KBM-7 (cell line): ENCODE measurements around the gene CDKN2AIPNL.

Experiments used
- DNase-seq: peaks from one replicate; pipeline ENCODE4 v3.0.0-alpha.2; 2015
- in situ Hi-C: fragments of 300-500 bp; cut with MboI; formaldehyde crosslinking; loops from 2 replicates; pipeline ENCODE4 v1.14.3; 2020; ENCODE audit warnings: low sequenced_read_pairs, low pct_unique_long_range_greater_than_20kb, mixed read lengths

Gene CDKN2AIPNL, protein sequence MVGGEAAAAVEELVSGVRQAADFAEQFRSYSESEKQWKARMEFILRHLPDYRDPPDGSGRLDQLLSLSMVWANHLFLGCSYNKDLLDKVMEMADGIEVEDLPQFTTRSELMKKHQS

DNA sequence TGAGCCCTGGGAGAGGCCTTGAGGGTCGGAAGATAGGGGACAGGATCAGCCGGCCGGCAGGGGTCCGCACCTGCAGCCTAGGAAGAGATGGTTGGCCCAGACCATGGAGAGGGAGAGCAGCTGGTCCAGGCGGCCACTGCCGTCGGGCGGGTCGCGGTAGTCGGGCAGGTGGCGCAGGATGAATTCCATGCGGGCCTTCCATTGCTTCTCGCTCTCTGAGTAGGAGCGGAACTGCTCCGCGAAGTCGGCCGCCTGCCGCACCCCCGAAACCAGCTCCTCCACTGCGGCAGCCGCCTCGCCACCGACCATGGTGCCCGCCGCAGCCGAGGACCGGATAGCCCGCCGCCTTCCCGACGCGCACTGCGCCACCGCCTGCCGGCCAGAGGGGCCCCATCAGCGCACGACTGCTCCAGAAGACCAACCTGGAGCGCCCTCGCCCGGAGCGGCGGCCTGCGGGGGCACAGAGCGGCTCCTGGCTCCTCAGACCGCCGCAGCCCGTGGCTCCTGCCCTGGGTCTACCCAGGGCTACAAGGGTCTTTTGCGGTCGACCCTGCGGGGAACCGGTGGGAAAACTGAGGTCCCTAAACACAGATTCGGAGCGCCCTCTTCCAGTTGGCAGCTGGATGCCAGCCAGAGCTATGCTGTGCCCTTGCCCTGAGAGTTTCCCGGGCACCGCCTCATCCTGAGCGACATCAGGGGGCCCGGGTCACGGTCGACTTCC, at the start of gene CDKN2AIPNL:
Gene CDKN2AIPNL, minus strand, starts transcription at position 336 of the 721 bp plus-strand sequence. Its CDS starts 27 bp downstream, at position 309.
- in situ Hi-C loops: no loop called here

DNA sequence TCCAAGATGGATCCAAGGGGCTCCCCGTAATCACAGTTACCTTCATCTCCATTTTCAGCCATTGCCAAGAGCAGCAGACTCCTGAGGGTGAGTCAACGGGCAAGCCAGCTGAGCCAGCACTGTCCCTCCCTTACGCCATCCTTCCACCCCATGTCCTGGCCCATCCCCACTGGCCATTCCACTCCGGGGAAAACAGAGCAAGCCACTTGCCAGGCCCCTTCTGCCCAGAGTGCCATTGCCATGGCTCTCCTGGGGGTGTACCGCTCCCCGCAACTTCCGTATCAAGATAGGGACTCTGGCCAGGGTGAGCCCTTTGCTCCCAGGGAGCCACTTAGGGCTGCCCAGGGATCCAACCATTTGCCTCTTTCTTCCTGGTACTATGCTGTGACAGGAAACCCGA, 48.9 kb upstream of the CDKN2AIPNL start:
- in situ Hi-C loops: no loop called here
- DNase-seq: no peak

More for the DNA sequence above, at the start of gene CDKN2AIPNL:
- DNase-seq: peak; percentile 86

DNA sequence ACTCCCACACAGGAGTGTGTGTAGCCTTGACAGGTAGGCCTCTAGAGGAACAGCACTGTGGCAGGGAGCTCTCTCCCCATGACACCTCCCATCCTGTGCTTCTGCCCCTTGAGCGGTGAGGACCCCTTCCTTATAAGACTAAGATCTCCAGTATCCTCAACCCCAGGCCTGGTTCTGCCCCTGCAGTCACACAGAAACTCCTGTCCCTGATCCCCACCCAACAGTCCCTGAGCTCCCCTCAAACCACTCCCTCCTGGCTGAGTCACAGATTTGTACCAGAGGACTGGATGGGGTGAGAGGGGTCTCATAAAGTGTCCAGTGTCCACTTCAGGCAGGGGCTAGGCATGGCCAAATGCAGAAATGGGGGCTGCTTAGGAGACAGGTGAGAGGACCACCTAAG, 47.8 kb upstream of the CDKN2AIPNL start:
- no peak for DNase-seq
- in situ Hi-C loops: no loop called here

DNA sequence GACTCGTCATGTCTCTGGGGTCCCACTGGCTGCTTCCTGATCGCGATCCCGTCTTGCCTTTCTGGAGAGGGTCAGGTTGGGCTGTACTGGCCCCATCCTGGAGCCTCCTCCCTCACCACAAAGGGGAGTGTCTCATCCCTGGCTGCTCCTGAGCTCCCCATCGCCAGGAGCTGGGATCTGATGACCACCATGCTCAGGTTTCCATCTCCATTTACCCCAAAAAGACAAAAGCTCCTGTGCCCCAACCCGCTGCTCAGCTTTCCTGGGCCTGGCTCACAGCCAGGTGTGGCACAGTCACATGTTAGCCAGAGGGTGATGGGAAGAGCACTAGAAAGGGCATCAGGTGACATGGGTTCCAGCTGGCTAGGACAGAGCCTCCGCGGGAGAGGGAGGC, 47.3 kb upstream of the CDKN2AIPNL start:
- in situ Hi-C loops: no loop called here
- no peak for DNase-seq

DNA sequence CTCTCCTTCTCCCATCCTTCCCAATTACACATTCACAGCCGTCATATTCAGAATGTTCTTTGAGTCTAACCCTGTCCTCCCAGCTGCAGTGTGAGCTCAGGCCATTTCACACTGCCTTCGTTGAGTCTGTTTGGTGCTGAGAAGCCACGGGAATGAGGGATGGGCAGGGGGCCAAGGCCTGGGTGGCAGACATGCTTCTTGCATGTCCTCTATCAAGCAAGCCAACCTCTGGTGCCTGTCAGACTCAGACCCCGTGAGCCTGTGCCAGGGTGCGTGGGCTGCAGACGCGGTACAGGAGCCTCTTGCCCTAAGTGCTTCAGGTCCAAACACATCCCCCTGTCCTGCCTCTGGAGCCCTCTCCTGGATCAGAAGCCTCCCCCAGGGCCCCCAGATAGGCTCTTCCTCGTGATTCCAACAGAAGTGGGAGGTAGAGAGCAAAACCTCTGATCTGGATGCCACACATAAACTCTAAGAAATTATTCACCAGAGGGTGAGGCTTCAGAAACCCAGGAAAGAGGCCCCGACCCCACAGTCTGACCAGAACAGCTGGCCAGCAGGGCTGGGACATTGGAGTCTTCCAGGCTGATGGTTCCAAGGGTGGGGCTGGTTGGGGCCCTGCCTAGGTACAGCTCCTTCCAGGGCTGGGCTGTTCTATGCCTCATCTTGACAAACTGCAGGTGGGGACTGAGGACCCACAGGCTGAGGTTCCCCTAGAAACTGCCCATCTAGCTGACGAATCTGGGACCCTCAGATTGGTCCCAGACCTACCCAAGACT, 46.7 kb upstream of the CDKN2AIPNL start:
- DNase-seq: no peak
- in situ Hi-C loops: no loop called here

DNA sequence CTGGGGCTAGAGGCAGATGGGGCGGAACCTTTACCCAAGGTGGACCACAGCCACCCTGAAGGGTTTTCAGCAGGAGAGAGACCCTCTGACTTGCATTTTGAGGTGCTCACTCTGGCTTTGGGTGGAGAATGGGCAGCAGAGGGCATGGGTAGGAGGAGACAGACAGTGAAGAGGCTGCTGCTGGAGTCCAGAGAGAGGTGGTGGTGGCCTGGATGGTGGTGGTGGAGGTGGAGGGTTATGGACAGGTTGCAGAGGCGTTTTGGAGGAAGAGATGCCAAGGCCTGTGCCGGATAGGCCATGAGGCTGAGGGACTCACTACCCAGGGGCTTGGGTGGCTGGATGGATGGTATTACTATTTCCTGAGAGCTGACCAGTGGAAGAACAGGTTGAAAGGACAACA, 46.1 kb upstream of the CDKN2AIPNL start:
- in situ Hi-C loops: no loop called here
- DNase-seq: no peak

DNA sequence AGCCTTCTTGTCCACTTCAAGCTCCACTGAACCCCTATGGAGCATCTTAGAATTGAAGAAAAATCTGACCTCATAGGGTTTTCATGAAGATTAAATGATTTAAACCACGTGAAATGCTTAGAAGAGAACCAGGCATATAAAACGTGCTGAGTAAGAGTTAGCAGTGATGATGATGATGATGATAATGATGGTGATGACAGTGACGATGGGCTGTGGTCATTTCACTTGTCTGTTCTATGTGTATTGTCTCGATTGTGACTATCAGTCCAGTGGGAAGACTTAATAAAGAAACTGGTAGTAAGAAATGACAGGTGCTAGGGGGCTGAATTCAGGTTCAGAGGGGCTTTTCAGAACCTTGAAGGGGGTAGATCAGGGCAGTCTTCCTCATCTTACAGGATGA, 45.1 kb upstream of the CDKN2AIPNL start:
- no peak for DNase-seq
- in situ Hi-C loops: no loop called here

DNA sequence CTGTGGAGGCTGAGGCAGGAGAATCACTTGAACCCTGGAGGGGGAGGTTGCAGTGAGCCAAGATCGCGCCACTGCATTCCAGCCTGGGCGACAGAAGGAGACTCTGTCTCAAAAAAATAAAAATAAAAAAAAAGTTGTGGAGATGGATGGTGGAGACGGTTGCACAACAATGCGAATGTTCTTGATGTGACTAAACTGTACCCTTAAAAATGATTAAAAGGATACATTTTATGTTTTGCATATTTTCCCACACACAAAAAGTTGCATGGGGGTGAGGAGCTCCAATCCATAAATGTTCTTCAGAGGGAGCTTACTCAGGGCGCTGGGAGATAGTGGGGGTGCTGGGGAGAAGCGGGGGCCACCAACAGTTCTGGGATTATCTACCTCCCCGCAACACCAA, 43.8 kb upstream of the CDKN2AIPNL start:
- in situ Hi-C loops: no loop called here
- no peak for DNase-seq

DNA sequence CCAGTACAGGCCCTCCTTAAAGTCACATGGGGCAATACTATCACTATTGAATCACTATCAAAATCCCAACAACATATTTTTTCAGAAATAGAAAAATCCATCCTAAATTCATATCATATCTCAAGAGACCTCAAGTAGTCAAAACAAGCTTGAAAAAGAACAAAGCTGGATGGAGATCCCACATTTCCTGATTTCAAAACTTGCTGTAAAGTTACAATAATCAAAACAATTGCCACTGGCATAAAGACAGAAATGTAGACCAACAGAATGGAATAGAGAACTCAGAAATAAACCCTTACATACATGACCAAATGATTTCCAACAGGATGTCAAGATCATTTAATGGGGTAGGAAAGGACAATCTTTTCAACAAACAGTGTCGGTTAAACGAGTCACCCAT, 41.3 kb upstream of the CDKN2AIPNL start:
- no peak for DNase-seq
- in situ Hi-C loops: no loop called here

DNA sequence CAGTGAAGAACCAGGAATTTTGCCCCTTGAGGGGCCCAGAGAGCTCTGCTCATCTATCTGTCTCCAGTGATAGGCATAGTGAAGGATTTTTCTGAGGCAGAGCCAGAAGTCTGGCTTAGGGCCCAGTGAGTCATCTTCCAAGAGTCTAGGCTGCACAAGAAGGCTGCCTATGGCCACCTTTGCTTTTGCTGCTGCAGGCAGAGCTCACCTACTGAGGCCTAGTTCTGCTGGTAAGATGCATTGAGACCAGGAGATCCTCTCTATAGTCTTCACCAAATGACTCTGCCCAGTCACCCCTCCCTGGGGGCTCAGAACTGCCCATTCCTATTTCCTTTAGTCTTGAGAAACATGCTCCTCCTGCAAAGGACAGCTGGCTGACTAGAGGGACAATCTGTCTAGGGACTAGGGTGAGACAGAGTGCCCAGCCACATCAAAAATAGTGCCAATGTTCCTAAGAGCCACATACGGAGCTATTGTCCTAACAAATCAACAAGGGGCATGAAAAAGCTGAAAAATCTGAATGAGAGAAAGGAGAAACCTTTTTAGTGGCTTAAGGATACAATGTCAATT, 40.3 kb upstream of the CDKN2AIPNL start:
- DNase-seq: no peak
- in situ Hi-C loops: no loop called here

DNA sequence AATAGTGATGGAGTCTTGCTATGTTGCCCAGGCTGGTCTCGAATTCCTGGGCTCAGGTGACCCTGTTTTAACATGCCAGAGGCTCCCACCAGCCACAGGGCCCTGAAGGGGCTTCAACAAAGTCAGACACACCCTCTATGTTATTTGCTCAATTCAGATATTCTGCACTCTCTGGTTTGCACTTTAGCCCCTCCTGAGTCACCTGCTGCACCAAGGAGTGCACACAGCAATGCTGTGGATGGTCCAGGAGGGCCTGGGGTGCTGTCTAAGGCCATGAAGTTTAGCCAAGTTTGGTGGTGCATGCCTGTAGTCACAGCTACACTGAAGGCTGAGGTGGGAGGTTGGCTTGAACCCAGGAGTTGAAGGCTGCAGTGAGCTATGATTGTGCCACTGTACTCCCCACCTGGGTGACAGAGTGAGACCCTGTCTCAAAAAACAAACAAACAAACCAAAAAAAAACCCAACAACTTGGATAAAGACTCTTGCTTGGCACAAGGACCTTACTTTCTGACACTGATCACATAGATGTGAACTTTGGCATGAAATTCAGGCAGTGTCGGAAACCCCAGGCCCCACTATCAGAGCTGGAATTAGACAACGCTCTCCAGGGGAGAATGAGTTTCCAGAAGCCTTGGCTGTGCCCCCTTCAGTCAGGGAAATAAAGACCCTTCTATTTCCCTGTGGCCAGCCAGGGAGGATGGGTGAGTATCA, 39.7 kb upstream of the CDKN2AIPNL start:
- no peak for DNase-seq
- in situ Hi-C loops: no loop called here

DNA sequence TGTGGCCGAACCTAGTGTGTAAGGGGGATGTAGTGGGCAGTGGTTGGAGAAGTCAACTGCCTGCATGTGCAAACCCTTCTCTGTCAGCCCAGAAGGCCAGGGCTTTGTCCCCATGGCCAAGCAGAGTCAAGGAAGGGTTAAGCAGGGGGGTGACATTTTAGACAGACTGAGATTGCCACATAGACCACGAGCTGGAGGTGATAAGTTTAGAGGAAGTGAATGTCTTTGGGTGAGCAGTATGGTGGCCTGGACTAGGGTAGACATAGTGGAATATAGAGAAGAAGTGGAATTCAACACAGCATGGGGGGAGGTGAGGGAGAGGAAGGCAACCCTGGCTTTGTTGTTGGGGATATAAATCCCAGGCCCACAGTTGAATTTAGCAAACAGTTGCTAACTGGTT, 38.7 kb upstream of the CDKN2AIPNL start:
- peak; percentile 14 for DNase-seq
- in situ Hi-C loops: no loop called here

DNA sequence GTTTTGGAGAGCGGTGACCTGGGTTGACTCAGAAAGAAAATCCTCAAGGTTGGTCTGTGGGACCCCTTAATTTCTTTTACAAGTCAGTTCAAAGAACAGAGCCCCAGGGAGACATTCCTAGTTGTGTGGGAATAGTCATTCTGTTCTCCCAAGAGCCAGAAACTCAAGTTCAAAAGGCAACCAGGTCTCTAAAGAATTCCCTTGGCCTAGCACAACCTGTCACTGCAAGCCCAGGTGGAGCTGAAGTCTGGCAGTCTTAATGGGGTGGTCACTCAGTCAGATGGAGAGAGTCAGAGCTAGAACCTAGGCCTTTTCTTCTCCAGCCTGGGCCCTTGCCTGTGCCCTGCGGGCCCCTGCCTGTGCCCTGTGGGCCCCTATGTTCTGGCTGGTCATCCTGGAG, 37.5 kb upstream of the CDKN2AIPNL start:
- in situ Hi-C loops: no loop called here
- no peak for DNase-seq

DNA sequence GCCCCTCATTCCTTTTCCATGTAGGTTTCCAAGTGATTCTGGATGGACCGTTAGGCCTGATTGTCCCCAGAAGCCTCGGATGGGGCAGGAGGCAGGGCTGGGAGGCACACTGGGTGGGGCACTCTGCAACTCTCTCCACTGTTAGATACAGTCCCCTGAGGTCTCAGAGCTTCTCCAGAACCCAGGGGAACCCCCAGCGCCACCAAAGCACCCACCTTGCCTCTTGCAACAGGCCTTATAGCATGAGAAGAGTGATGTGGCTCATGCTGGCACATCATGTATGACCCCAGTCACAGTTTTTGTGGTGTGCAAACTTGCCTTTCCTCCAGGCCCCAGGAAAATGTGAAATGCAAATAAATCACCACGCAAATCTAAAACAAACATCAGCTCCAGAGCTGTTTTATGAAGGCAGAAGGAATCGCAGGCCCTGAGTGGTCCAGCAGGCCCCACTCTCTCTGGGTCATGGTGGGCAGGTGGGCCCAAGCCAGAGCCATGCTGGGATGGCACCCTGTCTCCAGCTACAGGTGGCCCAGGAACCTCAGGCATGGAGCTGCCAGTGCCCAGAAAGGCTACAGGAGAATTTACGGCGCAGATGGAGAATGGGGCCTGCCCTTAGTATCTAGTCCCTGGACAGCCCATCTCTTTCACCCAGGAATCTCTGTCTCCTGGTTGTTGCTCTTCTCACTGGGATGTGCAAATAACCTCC, 36.3 kb upstream of the CDKN2AIPNL start:
- in situ Hi-C loops: no loop called here
- no peak for DNase-seq

DNA sequence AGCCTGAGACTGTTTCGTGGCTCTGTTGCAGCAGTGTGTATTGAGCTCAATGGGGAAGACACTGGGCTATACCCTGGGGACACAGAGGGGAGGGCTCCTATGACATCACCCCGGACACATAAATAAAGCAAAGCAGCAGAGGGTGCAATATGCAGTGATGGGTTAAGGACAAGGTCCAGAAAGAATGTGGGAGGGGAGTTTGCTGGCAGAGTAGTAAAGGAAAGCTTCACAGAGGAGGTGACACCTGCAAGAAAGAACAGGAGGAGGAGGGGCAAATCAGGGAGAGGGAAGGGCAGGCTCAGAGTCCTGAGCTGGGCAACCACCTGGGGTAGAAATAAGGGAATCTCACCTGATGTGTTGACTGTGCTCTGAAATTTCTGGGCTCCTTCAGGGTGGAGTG, 35.3 kb upstream of the CDKN2AIPNL start:
- in situ Hi-C loops: no loop called here
- DNase-seq: no peak

DNA sequence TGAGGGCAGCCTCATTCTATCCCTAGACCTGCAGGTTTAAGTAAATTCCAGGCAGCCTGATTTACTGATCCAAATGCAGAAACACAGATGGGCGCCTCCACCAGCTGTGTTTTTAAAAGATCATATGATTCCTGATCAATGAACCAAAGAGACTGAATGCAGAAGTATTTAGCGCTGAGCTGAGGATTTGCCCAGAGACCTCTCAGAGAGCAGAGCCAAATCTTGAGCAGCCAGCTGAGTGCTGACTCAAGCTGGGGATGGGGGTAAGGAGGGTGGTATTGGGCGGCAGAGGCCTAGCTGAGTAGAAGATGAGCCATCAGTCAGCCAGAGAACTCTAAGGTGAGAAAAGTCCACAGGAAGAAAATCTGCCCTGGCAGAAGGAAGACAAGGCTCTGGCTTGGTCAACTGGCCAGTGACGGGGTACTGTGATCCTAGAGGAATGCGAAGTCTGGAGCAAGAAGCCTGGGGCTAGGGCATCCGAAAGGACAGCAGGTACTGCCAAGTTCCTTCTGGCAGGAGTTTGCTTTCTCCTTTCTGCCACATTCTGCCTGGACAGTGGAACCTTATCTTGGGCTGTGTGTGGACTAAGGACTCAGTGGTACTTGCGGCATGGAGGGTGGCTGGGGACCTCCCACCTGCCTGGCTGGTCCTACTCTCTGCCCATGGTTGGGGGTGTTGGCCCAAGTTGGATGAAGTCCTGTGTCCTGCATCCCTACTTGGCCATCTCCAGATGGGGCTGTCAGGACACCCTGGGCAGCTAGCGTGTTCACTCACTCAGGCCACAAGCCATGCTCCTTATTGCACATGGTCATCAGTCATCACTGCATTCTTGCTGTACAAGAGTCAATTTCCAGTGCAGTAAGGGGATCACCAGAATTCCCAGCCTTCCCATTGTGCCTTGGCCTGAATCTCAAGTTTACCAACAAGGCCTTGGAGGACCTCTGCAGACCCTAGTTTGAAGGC, 34.5 kb upstream of the CDKN2AIPNL start:
- in situ Hi-C loops: no loop called here

DNA sequence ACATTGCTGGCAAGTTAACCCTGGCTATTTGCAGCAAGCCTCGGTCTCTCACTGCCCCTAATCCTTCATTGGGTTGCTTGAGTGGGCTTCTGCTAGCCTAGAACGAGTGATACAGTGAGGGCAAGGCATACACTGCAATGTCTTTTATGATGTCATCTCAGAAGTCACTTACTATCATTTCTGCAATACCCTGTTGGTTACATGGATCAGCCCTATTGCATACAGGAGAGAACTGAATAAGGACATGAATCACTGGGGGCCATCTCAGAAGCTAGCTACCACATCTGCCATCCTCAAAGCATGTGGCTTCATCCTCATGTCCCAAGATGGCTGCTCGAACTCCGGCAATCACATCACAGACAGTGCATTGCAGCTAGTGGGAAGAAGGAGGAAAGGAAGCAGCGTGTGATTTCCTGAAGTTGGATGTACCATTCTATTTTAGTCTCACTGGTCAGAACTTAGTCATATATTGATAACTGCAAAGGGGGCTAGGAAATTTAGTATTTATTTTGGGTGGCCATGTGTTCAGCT, 33.3 kb upstream of the CDKN2AIPNL start:
- DNase-seq: no peak
- in situ Hi-C loops: no loop called here

More for the DNA sequence above, 34.5 kb upstream of the CDKN2AIPNL start:
- DNase-seq: no peak
